Activated CD8-positive, alpha-beta memory T cell treated with anti-CD3 and anti-CD28 coated beads for 4 hours (primary cell): ENCODE results near the gene THUMPD1.
"Not testable (repeated sequence)": the region's sequence is repeated elsewhere in the genome, so short reads cannot be mapped to it uniquely, and the experiment has no call there.

Experiments used
- DNase-seq, 2 donors: peaks; one replicate each; pipeline ENCODE4 v3.0.0-alpha.2; 2020; ENCODE audit warnings: low read depth in 2 of 2

The THUMPD1 gene

DNA sequence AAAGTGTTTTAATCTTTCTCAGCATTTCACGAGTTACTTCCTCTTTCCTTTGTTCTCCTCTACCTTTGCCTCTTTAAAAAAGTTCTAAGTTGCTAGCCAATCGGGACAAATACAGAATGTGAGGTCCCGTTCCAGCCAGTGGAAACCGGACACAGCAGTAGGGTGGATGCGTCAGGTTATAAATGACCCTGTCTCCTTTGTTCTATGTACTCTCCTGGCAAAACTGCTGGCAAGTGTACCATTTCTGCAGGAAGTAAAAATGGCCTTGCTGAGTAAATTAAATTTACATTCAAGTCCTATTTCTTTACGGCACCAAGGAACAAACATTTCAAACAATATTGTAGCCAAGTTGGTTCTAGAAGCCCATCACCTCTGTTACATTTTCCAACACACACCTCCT is 47.5 kb downstream of the THUMPD1 start:
- DNase-seq, result not testable (repeated sequence)

DNA sequence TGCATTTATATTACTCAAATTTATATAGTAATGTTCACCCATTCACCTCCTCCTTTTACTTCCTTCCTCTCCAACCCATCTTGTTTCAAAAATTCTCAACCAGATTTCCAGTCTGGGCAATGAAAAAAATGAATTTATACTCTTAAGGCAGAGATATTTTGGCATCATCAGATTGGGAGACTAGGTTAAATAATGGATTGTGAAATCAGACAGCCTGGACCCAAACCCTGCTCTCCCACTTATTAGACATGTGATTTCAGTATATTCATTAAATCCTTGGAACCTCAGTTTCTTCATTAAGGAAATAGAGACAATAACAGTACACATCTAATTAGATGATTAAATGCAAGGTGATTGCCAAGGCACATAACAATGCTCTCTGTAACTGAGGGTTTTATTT is 52.0 kb downstream of the THUMPD1 start:
- DNase-seq, result no peak

DNA sequence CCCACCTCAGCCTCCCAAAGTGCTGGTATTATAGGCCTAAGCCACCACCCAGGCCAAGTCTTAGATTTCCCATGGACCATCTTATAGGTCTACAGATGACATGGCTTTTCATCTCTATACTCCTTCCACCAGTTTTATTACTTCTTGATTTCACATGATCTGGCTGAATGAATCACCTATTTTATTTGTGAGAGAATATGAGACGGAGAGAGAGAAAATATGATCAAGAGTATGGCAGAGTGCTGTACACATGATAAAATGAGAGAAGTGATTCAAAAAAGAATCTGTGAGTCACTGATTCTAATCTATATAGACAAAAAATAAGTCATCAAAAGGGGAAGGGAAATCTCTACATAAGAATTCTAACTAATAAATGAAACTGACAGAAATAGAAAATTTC is 57.8 kb downstream of the THUMPD1 start:
- no peak for DNase-seq
